Liver (tissue), 9 donors: ENCODE data around the gene XYLT1. TPM values are rescaled to one million over a fixed set of nuclear protein-coding genes. Genes with fewer than 3 reads are reported as not detected.

Experiments used
- DNase-seq: peaks from one replicate; pipeline ENCODE4 v3.0.0-alpha.2; 2017; ENCODE audit warnings: low spot score
- H3K27ac ChIP-seq, 2 donors: one replicate each; pipeline ENCODE4 v1.7.0; 2013; ENCODE audit warnings: inconsistent platforms in 2 of 2, low read length in 2 of 2, control low read depth in 1 of 2, low read depth in 1 of 2, mild to moderate bottlenecking in 1 of 2
- H3K27me3 ChIP-seq, 4 donors: one replicate each; pipeline versions ENCODE4 v1.6.1 to v1.7.0; 2013; ENCODE audit warnings: low read length in 3 of 4, inconsistent platforms in 1 of 4, mild to moderate bottlenecking in 1 of 4, moderate library complexity in 1 of 4; ENCODE audit not compliant: control insufficient read depth in 4 of 4, insufficient read depth in 4 of 4
- H3K36me3 ChIP-seq, 4 donors: one replicate each; pipeline versions ENCODE4 v1.6.1 to v1.7.0; 2013; ENCODE audit warnings: low read length in 3 of 4, mild to moderate bottlenecking in 3 of 4, low read depth in 1 of 4, moderate library complexity in 1 of 4; ENCODE audit not compliant: control insufficient read depth in 4 of 4, insufficient read depth in 3 of 4
- H3K4me1 ChIP-seq, 4 donors: one replicate each; pipeline versions ENCODE4 v1.6.1 to v1.7.0; 2013; ENCODE audit warnings: low read length in 3 of 4, mild to moderate bottlenecking in 3 of 4, moderate library complexity in 1 of 4; ENCODE audit not compliant: control insufficient read depth in 4 of 4, insufficient read depth in 4 of 4
- H3K4me3 ChIP-seq, 3 donors: one replicate each; pipeline versions ENCODE4 v1.6.1 to v1.7.0; 2013; ENCODE audit warnings: low read length in 3 of 3, control low read depth in 1 of 3, low read depth in 1 of 3, mild to moderate bottlenecking in 1 of 3
- H3K9ac ChIP-seq, 2 donors: one replicate each; pipeline ENCODE4 v1.7.0; 2013; ENCODE audit warnings: low read length in 2 of 2, mild to moderate bottlenecking in 2 of 2, moderate library complexity in 2 of 2, control low read depth in 1 of 2, low read depth in 1 of 2
- H3K9me3 ChIP-seq, 4 donors: one replicate each; pipeline versions ENCODE4 v1.6.1 to v1.7.0; 2013; ENCODE audit warnings: low read length in 3 of 4; ENCODE audit not compliant: control insufficient read depth in 4 of 4
- EGR1 ChIP-seq, 2 donors: IDR thresholded peaks; 2 replicates each; pipeline ENCODE4 v1.6.1; 2016 to 2018; ENCODE audit warnings: antibody characterized with exemption in 2 of 2, low read depth in 2 of 2
- FOXA1 ChIP-seq: IDR thresholded peaks from 2 replicates; pipeline ENCODE4 v1.6.1; 2016; ENCODE audit warnings: antibody characterized with exemption
- FOXA2 ChIP-seq: IDR thresholded peaks from 2 replicates; pipeline ENCODE4 v1.6.1; 2016; ENCODE audit warnings: antibody characterized with exemption
- GABPA ChIP-seq, 2 donors: IDR thresholded peaks in 1 of 2; conservative IDR thresholded peaks in 1 of 2; 2 replicates each; pipeline ENCODE4 v1.6.1; 2016; ENCODE audit warnings: antibody characterized with exemption in 2 of 2, mild to moderate bottlenecking in 1 of 2, moderate library complexity in 1 of 2
- HNF4G ChIP-seq: IDR thresholded peaks from 2 replicates; pipeline ENCODE4 v1.6.1; 2016; ENCODE audit warnings: antibody characterized with exemption
- JUND ChIP-seq, 2 donors: IDR thresholded peaks; 2 replicates each; pipeline ENCODE4 v1.6.1; 2016; ENCODE audit warnings: antibody characterized with exemption in 2 of 2
- NR2F2 ChIP-seq: IDR thresholded peaks from 2 replicates; pipeline ENCODE4 v1.6.1; 2016; ENCODE audit warnings: antibody characterized with exemption
- RAD21 ChIP-seq, 2 donors: IDR thresholded peaks; 2 replicates each; pipeline ENCODE4 v1.6.1; 2016; ENCODE audit warnings: antibody characterized with exemption in 2 of 2, mild to moderate bottlenecking in 2 of 2
- REST ChIP-seq: IDR thresholded peaks from 2 replicates; pipeline ENCODE4 v1.6.1; 2016; ENCODE audit warnings: antibody characterized with exemption, mild to moderate bottlenecking
- RXRA ChIP-seq, 2 donors: IDR thresholded peaks; 2 replicates each; pipeline ENCODE4 v1.6.1; 2017 to 2018; ENCODE audit warnings: antibody characterized with exemption in 2 of 2, mild to moderate bottlenecking in 1 of 2
- SP1 ChIP-seq: IDR thresholded peaks from 2 replicates; pipeline ENCODE4 v1.6.1; 2018; ENCODE audit warnings: antibody characterized with exemption, mild to moderate bottlenecking
- TAF1 ChIP-seq: conservative IDR thresholded peaks from 2 replicates; pipeline ENCODE4 v1.6.1; 2016; ENCODE audit warnings: antibody characterized with exemption, mild to moderate bottlenecking
- YY1 ChIP-seq: IDR thresholded peaks from 2 replicates; pipeline ENCODE4 v1.6.1; 2016; ENCODE audit warnings: antibody characterized with exemption, mild to moderate bottlenecking
- WGBS: extraction: QIAGEN DNeasy Blood & Tissue Kit; methylation state at CpG from one replicate; pipeline ENCODE4 v1.1.7; 2013; 5-methylcytosine and 5-hydroxymethylcytosine counted together
- polyA plus RNA-seq, 2 donors: library from polyadenylated mRNA; stranded (reverse) in 1 of 2; unstranded in 1 of 2; fragments of 200-250 nt in 1 of 2; fragments of >200 nt in 1 of 2; fragmentation: Nextera tagmentation in 1 of 2; extraction: Ambion mirVana in 1 of 2; gene quantifications; one replicate each; pipeline versions ENCODE4 v1.2.1 to v1.2.3, GENCODE V29; 2013 to 2015
- total RNA-seq, 2 donors: library from RNA; depleted of rRNA; stranded (reverse); fragments of >200 nt; gene quantifications; one replicate each; pipeline ENCODE4 v1.2.3, GENCODE V29; 2014
- TF ChIP-seq, protein P1 (sequence below): IDR thresholded peaks from 2 replicates; pipeline ENCODE4 v1.6.1; 2016; ENCODE audit warnings: antibody characterized with exemption
- TF ChIP-seq, protein P2 (sequence below): fragments of 150-350 bp; IDR thresholded peaks from 2 replicates; pipeline ENCODE4 v1.5.1; 2017; ENCODE audit warnings: improper control_type of control experiment, low read depth, low read length; ENCODE audit not compliant: missing input control
- TF ChIP-seq, protein P3 (sequence below): IDR thresholded peaks from 2 replicates; pipeline ENCODE4 v1.6.1; 2016; ENCODE audit warnings: antibody characterized with exemption
- donor health status: healthy.
- donor health status: healthy.
- donor health status: healthy.
- donor health status: healthy.
- donor health status: healthy.

The XYLT1 gene
- total and polyA plus RNA-seq, 4 donors = 0.25 to 2.3 (median 0.53) TPM

DNA sequence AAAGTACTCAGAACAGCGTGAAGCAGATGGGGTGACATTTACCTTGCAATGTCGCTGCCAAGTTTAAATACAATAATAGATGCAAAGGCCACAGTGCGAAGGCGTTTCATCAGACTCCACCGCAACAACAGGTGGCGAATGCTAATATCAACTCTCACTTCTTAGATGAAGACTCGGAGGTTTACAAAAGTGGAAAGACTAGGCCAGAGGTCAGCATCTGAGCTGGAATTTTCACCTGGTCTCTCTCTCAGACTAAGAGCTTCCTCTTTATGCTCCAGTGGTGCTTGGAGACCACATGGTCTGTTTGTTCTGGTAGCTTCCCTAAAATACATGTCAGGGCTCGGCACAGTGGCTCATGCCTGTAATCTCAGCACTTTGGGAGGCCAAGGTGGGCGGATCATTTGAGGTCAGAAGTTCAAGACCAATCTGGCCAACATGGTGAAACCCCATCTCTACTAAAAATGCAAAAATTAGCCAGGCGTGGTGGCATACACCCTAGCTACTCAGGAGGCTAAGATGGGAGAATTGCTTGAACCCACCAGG is 169.1 kb downstream of the XYLT1 start:
- H3K4me3 ChIP-seq = no peak overlapping the region
- no peaks in the 10 kb centered on the region for H3K27me3 ChIP-seq
- TF ChIP-seq FOXA1 (no peak), HNF4G (no peak), RXRA (IDR thresholded peaks at IDR 0.05) (no peak), REST (no peak), EGR1 (IDR thresholded peaks at IDR 0.05; ENCODE audit: low read depth in 2 of 2) (no peak)
- H3K9ac ChIP-seq = no peak overlapping the region
- H3K9me3 ChIP-seq = no peaks in the 10 kb centered on the region
- DNase-seq = no peak
- no peaks in the 10 kb centered on the region for H3K36me3 ChIP-seq
- H3K4me1 ChIP-seq = no peaks in the 10 kb centered on the region
- H3K27ac ChIP-seq = no peak overlapping the region
- WGBS = 72% methylated on average over 10 of the region's 10 CpGs

DNA sequence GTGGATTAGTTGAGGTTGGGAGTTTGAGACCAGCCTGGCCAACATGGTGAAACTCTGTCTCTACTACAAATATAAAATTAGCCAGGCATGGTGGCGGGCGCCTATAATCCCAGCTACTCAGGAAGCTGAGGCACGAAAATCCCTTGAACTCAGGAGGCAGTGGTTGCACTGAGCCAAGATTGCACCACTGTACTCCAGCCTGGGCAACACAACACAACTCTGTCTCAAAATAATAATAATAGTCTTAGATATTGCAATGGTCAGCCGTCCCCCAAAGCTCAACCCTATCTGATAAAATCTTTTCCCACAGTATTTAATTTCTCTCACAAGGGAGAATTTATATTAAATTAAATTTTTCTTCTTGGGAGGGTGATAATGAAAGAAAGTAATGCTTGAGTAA is 169.6 kb downstream of the XYLT1 start:
- no peaks in the 10 kb centered on the region for H3K36me3 ChIP-seq
- 89% methylated on average over 4 of the region's 4 CpGs for WGBS
- H3K4me1 ChIP-seq = no peaks in the 10 kb centered on the region
- no peak overlapping the region for H3K4me3 ChIP-seq
- no peak overlapping the region for H3K27ac ChIP-seq
- H3K27me3 ChIP-seq = no peaks in the 10 kb centered on the region
- H3K9me3 ChIP-seq = no peaks in the 10 kb centered on the region
- TF ChIP-seq RXRA (IDR thresholded peaks at IDR 0.05) = no peak
- no peak for TF ChIP-seq NR2F2
- TF ChIP-seq JUND (IDR thresholded peaks at IDR 0.05) = no peak
- TF ChIP-seq, protein P1, sequence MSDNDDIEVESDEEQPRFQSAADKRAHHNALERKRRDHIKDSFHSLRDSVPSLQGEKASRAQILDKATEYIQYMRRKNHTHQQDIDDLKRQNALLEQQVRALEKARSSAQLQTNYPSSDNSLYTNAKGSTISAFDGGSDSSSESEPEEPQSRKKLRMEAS = no peak
- TF ChIP-seq FOXA1 = no peak
- no peak for TF ChIP-seq SP1
- TF ChIP-seq GABPA (IDR thresholded peaks at IDR 0.05 in 1 of 2, conservative IDR thresholded peaks at IDR 0.05 in 1 of 2) = no peak
- TF ChIP-seq RAD21 (IDR thresholded peaks at IDR 0.05) = no peak
- no peak for TF ChIP-seq TAF1
- DNase-seq = no peak
- H3K9ac ChIP-seq = no peak overlapping the region

DNA sequence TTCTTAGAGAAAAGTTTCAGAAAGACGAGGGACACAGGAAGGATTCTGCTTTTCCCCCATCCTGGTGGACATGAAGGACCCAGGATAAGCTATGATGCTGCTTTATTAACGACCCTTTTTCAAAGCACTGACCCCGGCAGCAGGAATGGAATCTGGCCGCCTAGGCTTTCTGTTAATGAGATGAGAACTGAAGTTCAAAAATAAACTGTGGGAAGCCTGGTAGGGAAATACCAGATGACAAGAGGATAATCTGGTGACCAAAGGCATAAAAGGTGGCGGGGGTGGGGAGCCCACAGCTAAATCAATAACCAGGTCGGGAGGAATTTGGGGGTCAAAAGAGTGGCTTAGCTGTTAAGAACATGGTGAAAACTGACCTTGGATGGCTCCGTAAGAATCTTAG is 171.0 kb downstream of the XYLT1 start:
- 45% methylated on average over 7 of the region's 7 CpGs for WGBS
- Histone ChIP-seq H3K27ac (no peak overlapping the region), H3K4me3 (no peak overlapping the region), H3K27me3 (no peaks in the 10 kb centered on the region), H3K9ac (no peak overlapping the region), H3K9me3 (no peaks in the 10 kb centered on the region), H3K4me1 (no peaks in the 10 kb centered on the region), H3K36me3 (no peaks in the 10 kb centered on the region)
- DNase-seq = no peak
- no peak for TF ChIP-seq FOXA1
- no peak for TF ChIP-seq NR2F2
- no peak for TF ChIP-seq RAD21 (IDR thresholded peaks at IDR 0.05)
- no peak for TF ChIP-seq HNF4G
- TF ChIP-seq, protein P1 = no peak
- TF ChIP-seq YY1 = no peak
- TF ChIP-seq FOXA2 = no peak
- TF ChIP-seq, protein P2, sequence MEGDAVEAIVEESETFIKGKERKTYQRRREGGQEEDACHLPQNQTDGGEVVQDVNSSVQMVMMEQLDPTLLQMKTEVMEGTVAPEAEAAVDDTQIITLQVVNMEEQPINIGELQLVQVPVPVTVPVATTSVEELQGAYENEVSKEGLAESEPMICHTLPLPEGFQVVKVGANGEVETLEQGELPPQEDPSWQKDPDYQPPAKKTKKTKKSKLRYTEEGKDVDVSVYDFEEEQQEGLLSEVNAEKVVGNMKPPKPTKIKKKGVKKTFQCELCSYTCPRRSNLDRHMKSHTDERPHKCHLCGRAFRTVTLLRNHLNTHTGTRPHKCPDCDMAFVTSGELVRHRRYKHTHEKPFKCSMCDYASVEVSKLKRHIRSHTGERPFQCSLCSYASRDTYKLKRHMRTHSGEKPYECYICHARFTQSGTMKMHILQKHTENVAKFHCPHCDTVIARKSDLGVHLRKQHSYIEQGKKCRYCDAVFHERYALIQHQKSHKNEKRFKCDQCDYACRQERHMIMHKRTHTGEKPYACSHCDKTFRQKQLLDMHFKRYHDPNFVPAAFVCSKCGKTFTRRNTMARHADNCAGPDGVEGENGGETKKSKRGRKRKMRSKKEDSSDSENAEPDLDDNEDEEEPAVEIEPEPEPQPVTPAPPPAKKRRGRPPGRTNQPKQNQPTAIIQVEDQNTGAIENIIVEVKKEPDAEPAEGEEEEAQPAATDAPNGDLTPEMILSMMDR = no peak
- TF ChIP-seq EGR1 (IDR thresholded peaks at IDR 0.05; ENCODE audit: low read depth in 2 of 2) = no peak
- TF ChIP-seq, protein P3, sequence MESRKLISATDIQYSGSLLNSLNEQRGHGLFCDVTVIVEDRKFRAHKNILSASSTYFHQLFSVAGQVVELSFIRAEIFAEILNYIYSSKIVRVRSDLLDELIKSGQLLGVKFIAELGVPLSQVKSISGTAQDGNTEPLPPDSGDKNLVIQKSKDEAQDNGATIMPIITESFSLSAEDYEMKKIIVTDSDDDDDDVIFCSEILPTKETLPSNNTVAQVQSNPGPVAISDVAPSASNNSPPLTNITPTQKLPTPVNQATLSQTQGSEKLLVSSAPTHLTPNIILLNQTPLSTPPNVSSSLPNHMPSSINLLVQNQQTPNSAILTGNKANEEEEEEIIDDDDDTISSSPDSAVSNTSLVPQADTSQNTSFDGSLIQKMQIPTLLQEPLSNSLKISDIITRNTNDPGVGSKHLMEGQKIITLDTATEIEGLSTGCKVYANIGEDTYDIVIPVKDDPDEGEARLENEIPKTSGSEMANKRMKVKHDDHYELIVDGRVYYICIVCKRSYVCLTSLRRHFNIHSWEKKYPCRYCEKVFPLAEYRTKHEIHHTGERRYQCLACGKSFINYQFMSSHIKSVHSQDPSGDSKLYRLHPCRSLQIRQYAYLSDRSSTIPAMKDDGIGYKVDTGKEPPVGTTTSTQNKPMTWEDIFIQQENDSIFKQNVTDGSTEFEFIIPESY = no peak
- no peak for TF ChIP-seq REST
- TF ChIP-seq RXRA (IDR thresholded peaks at IDR 0.05) = no peak
